Psoas muscle (tissue), 8 donors: ENCODE data around the gene DNAJC11. TPM values are rescaled to one million over a fixed set of nuclear protein-coding genes. Genes with fewer than 3 reads are reported as not detected.

Experiments
- ATAC-seq, 4 donors: fragments of 200-7000 bp; cut with Tn5 transposase; one replicate each; pipeline ENCODE4 v1.9.1; 2020; ENCODE audit warnings: moderate library complexity in 3 of 4, mild to moderate bottlenecking in 2 of 4
- DNase-seq, 2 donors: peaks; one replicate each; pipeline ENCODE4 v3.0.0-alpha.2; 2020
- H3K27ac ChIP-seq: fragments of 200-600 bp; one replicate; pipeline ENCODE4 v1.8.0; 2022
- H3K27me3 ChIP-seq, 3 donors: fragments of 200-600 bp in 1 of 3; one replicate each; pipeline versions ENCODE4 v1.6.1 to v1.8.0; 2013 to 2022; ENCODE audit warnings: low read length in 2 of 3, mild to moderate bottlenecking in 2 of 3, moderate library complexity in 1 of 3; ENCODE audit not compliant: insufficient read depth in 3 of 3
- H3K36me3 ChIP-seq, 2 donors: fragments of 200-600 bp in 1 of 2; one replicate each; pipeline versions ENCODE4 v1.6.1 to v1.8.0; 2013 to 2022; ENCODE audit warnings: low read depth in 1 of 2, mild to moderate bottlenecking in 1 of 2, moderate library complexity in 1 of 2; ENCODE audit not compliant: insufficient read depth in 1 of 2
- H3K4me1 ChIP-seq: fragments of 200-600 bp; one replicate; pipeline ENCODE4 v1.8.0; 2022
- H3K4me3 ChIP-seq: fragments of 200-600 bp; one replicate; pipeline ENCODE4 v1.8.0; 2022; ENCODE audit warnings: mild to moderate bottlenecking
- H3K9me3 ChIP-seq: fragments of 200-600 bp; one replicate; pipeline ENCODE4 v1.8.0; 2022
- WGBS, 3 donors: extraction: QIAGEN DNeasy Blood & Tissue Kit; methylation state at CpG; one replicate each; pipeline versions ENCODE4 v1.1.6 to v1.1.7; 2013; 5-methylcytosine and 5-hydroxymethylcytosine counted together
- intact Hi-C, 2 donors: fragments of 100-400 bp; cut with DNase I; formaldehyde crosslinking; loops; one replicate each; pipeline versions ENCODE4 v1.11.0 to v1.14.2; 2022
- polyA plus RNA-seq, 3 donors: library from polyadenylated mRNA; stranded (reverse); fragments of 200-250 nt; gene quantifications; one replicate each; pipeline ENCODE4 v1.2.3, GENCODE V29; 2013
- total RNA-seq, 4 donors: library from RNA; stranded (reverse); fragmentation: NEBNext Ultra II Directional in 2 of 4; extraction: Animal tissue kit (Norgen Biotek cat#: 25700) in 2 of 4; gene quantifications; one replicate each; pipeline versions ENCODE4 v1.2.1 to v1.2.4, GENCODE V29; 2021 to 2023
- TF ChIP-seq, protein P1 (sequence below): fragments of 200-600 bp; IDR thresholded peaks from one replicate; pipeline ENCODE4 v1.8.0; 2022; ENCODE audit warnings: antibody characterized with exemption
- donor health status: healthy with polysubstance abuse.
- donor health status: DM: no; HTN: no; CAD: no; lungs with moderate emphysema.
- donor health status: Bipolar disorder and iron deficiency.
- donor health status: healthy.
- donor health status: DM: yes; HTN: yes; CAD: no.
- donor health status: DM: no; HTN: no; CAD: no.
- donor health status: DM: no; HTN: no; CAD: no.
- donor health status: DM: yes; HTN: yes; CAD: no.

DNAJC11 gene
- total and polyA plus RNA-seq, 7 donors = 28.2 to 65.4 (median 55.7) TPM

DNA sequence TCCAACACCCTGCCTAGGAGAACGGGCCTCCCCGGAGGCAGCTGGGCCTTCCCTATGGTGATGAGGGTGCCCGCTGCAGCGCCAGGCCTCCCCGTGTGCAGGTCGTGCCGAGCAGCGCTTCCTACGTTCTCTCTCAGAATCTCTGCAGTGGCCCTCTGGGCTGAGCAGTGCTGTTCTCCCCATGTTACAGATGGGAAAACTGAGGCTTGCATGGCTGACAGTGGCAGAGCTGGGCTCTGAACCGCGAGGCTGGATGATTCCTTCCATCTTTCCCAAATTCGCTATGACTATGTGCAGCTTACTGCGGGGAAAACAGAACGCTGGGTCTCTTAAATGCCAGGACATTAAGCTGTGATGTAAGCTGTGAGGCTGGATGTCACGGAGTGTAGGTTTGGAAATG lies 107.8 kb downstream of the DNAJC11 start:
- H3K4me3 ChIP-seq = no peak overlapping the region
- H3K4me1 ChIP-seq = peaks cover 83% of the 10 kb centered on the region
- H3K27me3 ChIP-seq = no peaks in the 10 kb centered on the region
- DNase-seq (no peak), ATAC-seq (no peak)
- peaks cover 7 to 100% of the 10 kb centered on the region in 2 donors for H3K36me3 ChIP-seq
- H3K9me3 ChIP-seq = no peaks in the 10 kb centered on the region
- 83 to 92% (median 89%) methylated on average over 15 of the region's 15 CpGs for WGBS, 3 donors
- TF ChIP-seq, protein P1, sequence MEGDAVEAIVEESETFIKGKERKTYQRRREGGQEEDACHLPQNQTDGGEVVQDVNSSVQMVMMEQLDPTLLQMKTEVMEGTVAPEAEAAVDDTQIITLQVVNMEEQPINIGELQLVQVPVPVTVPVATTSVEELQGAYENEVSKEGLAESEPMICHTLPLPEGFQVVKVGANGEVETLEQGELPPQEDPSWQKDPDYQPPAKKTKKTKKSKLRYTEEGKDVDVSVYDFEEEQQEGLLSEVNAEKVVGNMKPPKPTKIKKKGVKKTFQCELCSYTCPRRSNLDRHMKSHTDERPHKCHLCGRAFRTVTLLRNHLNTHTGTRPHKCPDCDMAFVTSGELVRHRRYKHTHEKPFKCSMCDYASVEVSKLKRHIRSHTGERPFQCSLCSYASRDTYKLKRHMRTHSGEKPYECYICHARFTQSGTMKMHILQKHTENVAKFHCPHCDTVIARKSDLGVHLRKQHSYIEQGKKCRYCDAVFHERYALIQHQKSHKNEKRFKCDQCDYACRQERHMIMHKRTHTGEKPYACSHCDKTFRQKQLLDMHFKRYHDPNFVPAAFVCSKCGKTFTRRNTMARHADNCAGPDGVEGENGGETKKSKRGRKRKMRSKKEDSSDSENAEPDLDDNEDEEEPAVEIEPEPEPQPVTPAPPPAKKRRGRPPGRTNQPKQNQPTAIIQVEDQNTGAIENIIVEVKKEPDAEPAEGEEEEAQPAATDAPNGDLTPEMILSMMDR = no peak
- H3K27ac ChIP-seq = peak overlapping the region; percentile 98
- intact Hi-C loops = no loop called here

DNA sequence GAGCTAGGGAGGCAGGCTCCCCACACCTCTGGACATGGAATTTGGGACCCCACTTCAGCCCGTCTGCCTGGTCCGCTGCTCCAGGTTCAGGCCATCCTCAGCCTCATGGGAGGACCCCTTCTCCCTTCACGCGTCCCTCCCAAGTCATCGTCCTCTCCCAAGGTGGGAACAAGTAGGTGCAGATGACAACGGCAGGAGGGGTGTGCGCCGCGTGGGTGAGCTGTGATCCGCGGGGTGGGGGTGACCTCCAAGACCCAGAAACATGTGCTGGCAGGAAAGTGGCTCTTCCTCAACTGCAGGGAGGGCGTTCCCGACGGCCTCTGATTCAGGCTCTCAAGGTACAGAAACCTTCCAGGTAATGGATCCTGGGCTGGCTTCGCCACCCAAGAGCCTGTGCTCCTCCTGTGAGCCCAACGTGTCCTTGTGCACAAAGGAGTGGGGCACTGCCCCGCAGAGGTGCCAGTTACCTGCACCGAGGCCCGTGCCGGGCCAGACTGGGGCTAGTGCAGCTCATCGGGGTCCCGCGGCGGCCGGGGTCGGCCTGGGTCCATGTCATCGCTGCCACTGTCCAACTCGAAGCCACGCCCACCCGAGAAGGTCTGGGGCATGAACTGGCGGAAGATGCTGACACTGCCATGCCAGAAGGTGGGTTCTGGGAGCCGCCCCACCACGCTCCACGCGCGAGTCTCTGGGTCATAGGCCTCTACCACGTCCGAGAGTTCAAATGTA lies 108.6 kb downstream of the DNAJC11 start:
- peak overlapping the region; percentile 98 for H3K27ac ChIP-seq
- ATAC-seq (no peak), DNase-seq (no peak)
- TF ChIP-seq, protein P1 = no peak
- H3K4me1 ChIP-seq = peaks cover 83% of the 10 kb centered on the region
- no peaks in the 10 kb centered on the region for H3K9me3 ChIP-seq
- H3K27me3 ChIP-seq = no peaks in the 10 kb centered on the region
- intact Hi-C loops = no loop called here
- H3K36me3 ChIP-seq = peaks cover 7 to 100% of the 10 kb centered on the region in 2 donors
- WGBS, 3 donors = 85 to 89% (median 85%) methylated on average over 38 of the region's 38 CpGs
- no peak overlapping the region for H3K4me3 ChIP-seq

DNA sequence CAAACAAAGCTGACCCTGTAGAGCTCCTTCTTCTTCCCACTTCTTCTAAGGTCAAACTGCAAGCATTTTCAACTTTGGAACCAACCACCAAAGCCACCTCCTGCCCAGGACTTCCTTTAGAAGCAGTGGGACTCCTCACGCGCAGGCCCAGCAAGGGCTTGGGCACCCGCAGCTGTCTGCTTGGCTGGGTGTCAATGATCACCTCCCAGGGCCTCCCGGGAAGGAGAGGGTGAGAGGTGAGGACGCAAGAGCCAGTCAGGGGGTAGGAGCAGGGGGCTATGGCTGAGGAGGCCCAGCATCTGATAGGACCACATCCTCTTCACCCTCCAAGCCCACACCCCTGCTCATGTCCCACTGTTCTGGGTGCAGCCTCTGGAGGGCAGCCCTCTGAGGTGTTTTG lies 109.2 kb downstream of the DNAJC11 start:
- Histone ChIP-seq H3K4me3 (peak overlapping the region; percentile 3), H3K36me3 (peaks cover 7 to 97% of the 10 kb centered on the region in 2 donors), H3K27ac (peak overlapping the region; percentile 98), H3K27me3 (no peaks in the 10 kb centered on the region), H3K4me1 (peaks cover 83% of the 10 kb centered on the region), H3K9me3 (no peaks in the 10 kb centered on the region)
- 15 to 44% (median 23%) methylated on average over 5 of the region's 5 CpGs for WGBS, 3 donors
- DNase-seq = no peak
- ATAC-seq = peak in 2 of 4 donors; percentile 14 to 31
- TF ChIP-seq, protein P1 = no peak
- intact Hi-C loops = no loop called here

DNA sequence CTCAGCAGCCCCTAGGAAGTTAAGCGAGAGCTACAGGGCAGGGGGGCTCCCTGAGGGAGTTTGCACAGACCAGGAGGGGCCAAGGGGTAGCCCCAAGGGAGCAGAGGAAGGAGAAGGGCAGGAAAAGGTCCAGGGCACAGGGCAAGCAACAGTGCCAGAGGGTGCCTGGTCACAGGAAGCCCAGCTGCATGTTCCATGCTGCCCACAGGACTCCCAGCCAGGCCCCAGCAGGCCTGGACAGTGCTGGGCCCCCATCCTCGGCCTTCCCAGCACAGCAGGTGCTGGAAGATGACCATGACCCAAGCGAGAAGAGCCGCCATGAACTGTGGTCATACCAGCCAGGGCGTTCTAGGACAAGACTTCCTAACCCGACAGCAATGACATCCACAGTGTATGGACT lies 110.0 kb downstream of the DNAJC11 start:
- intact Hi-C loops = no loop called here
- Histone ChIP-seq H3K27me3 (no peaks in the 10 kb centered on the region), H3K4me1 (peaks cover 82% of the 10 kb centered on the region), H3K36me3 (peaks cover 4 to 89% of the 10 kb centered on the region in 2 donors), H3K4me3 (peak overlapping the region; percentile 3), H3K27ac (peak overlapping the region; percentile 98), H3K9me3 (no peaks in the 10 kb centered on the region)
- no peak for DNase-seq
- WGBS, 3 donors = 28 to 41% (median 30%) methylated on average over 6 of the region's 6 CpGs
- TF ChIP-seq, protein P1 = no peak
- peak; percentile 8 to 42 (median 19) for ATAC-seq
